GM21737 (cell line): Measurements from ENCODE around the gene ZNF577.
"Not testable (repeated sequence)": the region's sequence is repeated elsewhere in the genome, so short reads cannot be mapped to it uniquely, and the experiment has no call there.

Experiments
- ATAC-seq: cut with Tn5 transposase; IDR thresholded peaks from one replicate; pipeline ENCODE4 v1.9.1; 2021; ENCODE audit warnings: mild to moderate bottlenecking, moderate library complexity; ENCODE audit not compliant: unreplicated experiment

The ZNF577 gene

DNA sequence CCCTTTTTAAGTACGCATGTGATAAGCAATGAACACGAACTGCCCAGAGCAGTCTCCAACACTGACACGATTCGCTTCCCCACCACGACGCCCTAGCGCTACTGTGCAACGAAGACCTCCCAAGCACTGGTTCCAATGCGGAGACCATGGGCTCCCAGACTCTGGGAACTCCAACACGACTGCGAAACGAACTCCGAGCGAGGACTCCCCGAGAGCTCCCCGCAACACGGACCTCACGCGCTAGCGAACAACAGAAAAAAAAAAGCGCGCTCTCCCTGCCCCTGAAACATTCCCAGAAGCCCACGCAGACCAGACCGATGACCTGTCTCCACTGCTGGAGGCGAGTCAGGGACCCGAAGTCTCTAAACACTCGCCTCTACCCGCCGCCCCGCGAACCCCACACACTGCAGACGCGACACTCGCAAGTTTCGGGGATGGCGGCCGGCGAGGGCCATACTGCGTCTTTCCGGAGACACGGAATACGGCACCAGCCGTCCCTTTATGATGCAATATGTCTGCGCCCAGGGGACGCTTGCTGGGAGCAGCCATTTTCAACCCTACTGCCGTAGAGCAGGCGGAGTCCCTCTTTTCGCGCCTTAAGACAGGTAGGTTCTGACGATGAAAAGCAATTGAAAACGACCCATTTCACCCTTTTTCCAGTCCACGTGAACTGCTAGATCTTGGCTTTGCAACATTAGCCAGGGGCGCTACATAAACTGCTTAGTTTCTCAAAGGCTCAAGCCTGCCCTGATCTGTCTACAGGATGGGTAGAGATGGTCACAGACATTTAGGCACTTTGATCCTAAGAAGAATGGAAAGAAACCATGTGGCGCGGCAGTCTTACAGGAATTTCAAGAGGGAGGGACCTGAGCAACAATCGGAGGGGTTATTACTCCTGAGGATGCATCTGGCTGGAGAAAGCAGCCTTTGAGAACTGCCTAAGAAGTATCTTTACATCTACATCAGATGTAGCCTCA is at the start of gene ZNF577:
ZNF577 (minus strand) TSS at position 430 of the 977 bp plus-strand sequence. CDS start 7,569 bp downstream, outside the sequence.
- peak; percentile 74 for ATAC-seq

GRCh38 chr19:51931921-51932320 is 44.2 kb upstream of the ZNF577 start:
- no peak for ATAC-seq

GRCh38 chr19:51927859-51928258 is 40.1 kb upstream of the ZNF577 start:
- ATAC-seq, result no peak

- ATAC-seq, result peak; percentile 76
These were observed 39.3 kb upstream of the ZNF577 start, which contains the start of gene ZNF613 for GRCh38 chr19:51926784-51927741. Gene ZNF613 (plus strand): TSS chr19:51927472. CDS start chr19:51936221, 8,749 bp downstream.

DNA sequence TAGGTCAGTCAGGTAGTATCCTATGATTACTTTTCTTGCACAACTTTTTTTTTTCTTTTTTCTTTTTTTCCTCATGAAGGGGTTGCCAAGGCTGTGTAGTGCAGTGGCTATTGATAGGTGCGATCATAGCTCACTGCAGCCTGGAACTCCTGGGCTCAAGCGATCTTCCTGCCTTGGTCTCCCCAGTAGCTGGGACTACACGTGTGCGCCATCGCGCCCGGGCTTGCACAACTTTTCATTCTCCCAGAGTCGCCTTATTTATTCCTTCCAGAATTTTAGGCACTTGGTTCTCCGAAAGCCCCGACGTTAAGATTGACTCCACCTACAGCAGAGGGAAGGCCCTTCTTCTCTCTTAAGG is 38.7 kb upstream of the ZNF577 start:
- no peak for ATAC-seq

GRCh38 chr19:51921949-51922348 is 34.2 kb upstream of the ZNF577 start:
- ATAC-seq, result no peak

DNA sequence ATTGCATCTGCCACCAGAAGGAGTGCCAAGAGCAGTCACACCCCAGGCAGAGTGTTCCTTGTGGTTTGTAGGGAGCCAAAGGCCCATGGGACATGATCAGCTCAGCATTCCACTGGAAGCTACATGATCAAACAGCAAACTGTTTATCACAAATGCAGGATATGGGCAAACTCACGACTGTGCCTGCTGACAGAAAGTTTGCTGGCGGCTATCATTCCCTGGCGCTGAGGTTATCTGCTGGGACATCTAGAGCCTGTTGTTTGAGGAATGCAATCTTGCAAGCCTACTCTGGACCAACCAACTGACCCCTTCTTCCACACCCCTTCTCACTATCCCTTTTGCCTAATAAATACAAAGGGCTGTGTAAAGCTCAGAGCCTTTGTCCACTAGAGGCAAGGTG is 31.9 kb upstream of the ZNF577 start:
- no peak for ATAC-seq

DNA sequence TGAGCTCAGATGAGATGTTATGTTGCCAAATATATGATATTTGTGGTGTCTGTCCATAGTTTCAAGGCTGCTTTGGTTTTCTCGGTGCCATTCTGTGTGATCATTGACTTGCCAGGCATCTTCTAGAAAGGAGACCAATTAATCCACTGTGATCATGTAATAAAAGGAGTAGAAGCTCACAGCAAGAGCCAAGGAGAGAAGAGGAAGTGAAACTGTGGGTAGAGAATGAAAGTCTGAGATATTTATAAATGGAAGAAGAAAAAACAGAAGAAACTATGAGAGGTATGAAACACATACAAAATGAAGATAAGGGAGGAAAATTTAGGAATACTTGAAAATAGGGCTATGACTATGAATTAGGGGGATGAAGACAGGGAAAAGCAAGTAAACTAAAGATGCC is 28.4 kb upstream of the ZNF577 start:
- no peak for ATAC-seq

DNA sequence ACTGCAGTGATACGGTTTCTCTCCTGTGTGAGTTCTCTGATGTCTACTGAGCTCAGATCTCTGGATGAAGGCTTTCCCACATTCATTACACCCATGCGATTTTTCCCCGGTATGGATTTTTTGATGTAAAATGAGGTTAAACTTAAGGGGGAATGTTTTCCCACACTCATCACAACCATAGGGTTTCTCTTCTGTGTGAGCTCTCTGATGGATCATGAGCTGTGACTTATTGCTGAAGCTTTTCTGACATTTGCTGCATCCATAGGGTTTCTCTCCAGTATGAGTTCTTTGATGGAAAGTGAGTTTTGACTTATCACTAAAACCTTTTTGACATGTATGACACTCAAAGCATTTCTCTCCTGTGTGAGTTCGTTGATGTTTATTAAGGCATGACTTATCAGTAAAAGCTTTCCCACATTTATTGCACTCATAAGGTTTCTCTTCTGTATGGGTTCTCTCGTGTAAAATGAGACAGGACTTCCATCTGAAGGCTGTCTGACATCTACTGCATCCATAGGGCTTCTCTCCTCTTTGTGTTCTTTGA is 27.6 kb upstream of the ZNF577 start:
- no peak for ATAC-seq

DNA sequence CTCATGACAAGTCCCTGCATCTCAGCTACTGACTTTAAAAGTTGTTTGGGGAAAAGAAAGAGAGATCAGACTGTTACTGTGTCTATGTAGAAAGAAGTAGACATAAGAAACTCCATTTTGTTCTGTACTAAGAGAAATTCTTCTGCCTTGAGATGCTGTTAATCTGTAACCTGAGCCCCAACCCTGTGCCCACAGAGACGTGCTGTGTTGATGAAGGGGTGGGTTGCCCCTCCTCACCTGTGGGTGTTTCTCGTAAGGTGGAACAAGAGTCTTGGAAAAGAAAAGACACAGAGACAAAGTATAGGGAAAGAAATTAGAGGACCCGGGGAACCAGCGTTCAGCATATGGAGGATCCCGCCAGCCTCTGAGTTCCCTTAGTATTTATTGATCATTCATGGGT is 20.2 kb upstream of the ZNF577 start:
- ATAC-seq, result not testable (repeated sequence)

DNA sequence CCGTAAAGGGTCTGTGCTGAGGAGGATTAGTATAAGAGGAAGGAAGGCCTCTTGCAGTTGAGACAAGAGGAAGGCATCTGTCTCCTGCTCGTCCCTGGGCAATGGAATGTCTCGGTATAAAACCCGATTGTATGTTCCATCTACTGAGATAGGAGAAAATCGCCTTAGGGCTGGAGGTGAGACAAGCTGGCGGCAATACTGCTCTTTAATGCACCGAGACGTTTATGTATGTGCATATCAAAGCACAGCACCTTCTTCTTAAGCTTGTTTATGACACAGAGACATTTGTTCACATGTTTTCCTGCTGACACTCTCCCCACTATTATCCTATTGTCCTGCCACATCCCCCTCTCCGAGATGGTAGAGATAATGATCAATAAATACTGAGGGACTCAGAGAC is 18.4 kb upstream of the ZNF577 start:
- ATAC-seq, result not testable (repeated sequence)

DNA sequence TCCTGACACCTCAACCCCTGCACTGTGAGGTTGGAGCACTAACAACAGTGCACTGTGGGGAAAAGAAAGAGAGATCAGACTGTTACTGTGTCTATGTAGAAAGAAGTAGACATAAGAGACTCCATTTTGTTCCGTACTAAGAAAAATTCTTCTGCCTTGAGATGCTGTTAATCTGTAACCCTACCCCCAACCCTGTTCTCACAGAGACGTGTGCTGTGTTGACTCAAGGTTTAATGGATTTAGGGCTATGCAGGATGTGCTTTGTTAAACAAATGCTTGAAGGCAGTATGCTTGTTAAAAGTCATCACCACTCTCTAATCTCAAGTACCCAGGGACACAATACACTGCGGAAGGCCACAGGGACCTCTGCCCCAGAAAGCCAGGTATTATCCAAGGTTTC is 17.9 kb upstream of the ZNF577 start:
- ATAC-seq, result not testable (repeated sequence)

DNA sequence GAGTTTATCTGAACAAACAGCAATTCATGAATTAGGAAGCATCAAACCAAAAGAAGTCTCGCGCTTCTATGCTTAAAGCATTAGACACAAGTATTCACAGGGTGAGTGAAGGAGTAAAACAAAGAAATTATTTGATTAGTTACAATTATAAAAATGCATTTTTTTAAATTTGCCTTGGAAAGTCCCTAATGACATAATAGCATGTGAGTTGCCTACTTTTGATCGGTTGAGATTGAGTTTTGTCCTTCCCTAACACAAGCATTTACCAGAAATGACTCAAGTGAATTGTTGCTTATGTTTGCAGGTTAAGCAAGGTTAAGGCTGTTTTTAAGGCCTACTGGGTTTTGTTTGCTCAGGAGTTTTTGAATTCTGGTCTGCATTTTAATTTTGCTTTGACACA is 17.5 kb upstream of the ZNF577 start:
- ATAC-seq, result no peak

- ATAC-seq, result peak; percentile 89
These were observed 16.8 kb upstream of the ZNF577 start, which contains the start of gene ZNF649 for GRCh38 chr19:51904331-51905165. Gene ZNF649 (minus strand): TSS chr19:51905017. CDS start chr19:51900107, 4,910 bp downstream.

- no peak for ATAC-seq
These were observed 15.4 kb upstream of the ZNF577 start for GRCh38 chr19:51903192-51903591.

DNA sequence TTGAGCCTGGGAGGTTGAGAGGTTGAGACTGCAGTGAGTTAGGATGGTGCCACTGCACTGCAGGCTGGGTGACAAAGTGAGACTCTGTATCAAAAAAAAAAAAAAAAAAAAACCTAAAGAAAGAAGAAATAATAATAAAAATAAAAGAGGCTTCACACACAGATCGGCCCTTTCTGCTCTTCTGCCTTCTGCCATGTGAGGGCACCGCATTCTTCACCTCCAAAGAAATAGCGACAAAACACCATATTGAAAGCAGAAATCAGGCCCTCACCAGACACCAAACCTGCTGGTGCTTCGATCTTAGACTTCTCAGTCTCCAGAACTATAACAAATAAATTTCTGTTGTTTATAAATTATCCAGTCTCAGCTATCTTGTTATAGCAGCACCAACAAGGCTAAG is 14.1 kb upstream of the ZNF577 start:
- ATAC-seq, result no peak

DNA sequence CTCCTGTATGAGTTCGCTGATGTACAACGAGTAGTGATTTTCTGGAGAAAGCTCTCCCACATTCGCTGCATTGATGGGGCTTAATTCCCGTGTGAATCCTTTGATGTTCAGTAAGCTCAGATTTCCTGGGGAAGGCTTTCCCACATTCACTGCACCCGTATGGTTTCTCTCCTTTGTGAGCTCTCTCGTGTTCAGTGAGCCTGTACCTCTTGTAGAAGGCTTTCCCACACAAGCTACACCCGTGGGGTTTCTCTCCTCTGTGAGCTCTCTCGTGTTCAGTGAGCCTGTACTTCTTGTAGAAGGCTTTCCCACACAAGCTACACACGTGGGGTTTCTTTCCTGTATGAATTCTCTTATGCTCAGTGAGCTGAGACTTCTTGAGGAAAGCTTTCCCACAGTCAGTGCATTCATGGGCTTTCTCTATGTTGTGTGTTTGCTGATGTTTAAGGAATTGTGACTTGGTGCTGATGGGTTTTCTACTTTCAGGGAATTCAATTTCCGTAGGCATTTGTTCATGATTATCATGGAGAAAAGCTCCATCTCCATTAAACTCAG is 3.5 kb upstream of the ZNF577 start:
- ATAC-seq, result no peak

GRCh38 chr19:51889934-51890333 is 2.2 kb upstream of the ZNF577 start:
- no peak for ATAC-seq

GRCh38 chr19:51884713-51885112 is 3.0 kb downstream of the ZNF577 start:
- no peak for ATAC-seq

DNA sequence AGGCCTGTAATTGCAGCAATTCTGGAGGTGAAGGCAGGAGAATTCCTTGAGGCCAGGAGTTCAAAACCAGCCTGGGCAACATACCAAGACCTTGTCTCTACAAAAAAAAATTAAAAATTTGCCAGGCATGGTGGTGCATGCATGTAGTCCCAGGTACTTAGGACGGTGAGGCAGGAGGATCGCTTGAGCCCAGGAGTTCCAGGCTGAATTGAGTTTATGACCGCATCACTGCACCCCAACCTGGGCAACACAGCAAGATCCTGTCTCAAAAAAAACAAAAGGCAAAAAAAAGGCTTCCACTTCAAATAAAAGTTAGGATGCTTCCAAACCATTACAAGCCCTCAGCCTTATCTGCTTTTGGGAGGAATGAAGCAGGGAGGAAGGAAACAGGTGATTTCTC is 5.2 kb downstream of the ZNF577 start:
- ATAC-seq, result no peak
